KMS-11 (cell line): Measurements from ENCODE around the gene MRGPRD.

ENCODE experiments used
- H2AFZ ChIP-seq: fragments of 200-600 bp; sonication (generic); 2 replicates; pipeline ENCODE4 v1.6.1; 2016; ENCODE audit warnings: antibody characterized with exemption, mixed run types, low read depth
- H3K27ac ChIP-seq: fragments of 200-600 bp; sonication (generic); 2 replicates; pipeline ENCODE4 v1.6.1; 2016; ENCODE audit warnings: mild to moderate bottlenecking, mixed run types
- H3K27me3 ChIP-seq: fragments of 200-600 bp; sonication (generic); 2 replicates; pipeline ENCODE4 v1.6.1; 2017; ENCODE audit warnings: mild to moderate bottlenecking, low read depth, mixed run types, moderate library complexity; ENCODE audit not compliant: insufficient read depth
- H3K36me3 ChIP-seq: fragments of 200-600 bp; sonication (generic); 2 replicates; pipeline ENCODE4 v1.6.1; 2017; ENCODE audit warnings: mild to moderate bottlenecking, mixed run types; ENCODE audit not compliant: insufficient read depth
- H3K4me1 ChIP-seq: fragments of 200-600 bp; sonication (generic); 2 replicates; pipeline ENCODE4 v1.6.1; 2016; ENCODE audit warnings: mild to moderate bottlenecking, low read depth, mixed run types; ENCODE audit not compliant: poor library complexity, severe bottlenecking
- H3K4me2 ChIP-seq: fragments of 200-600 bp; sonication (generic); 2 replicates; pipeline ENCODE4 v1.7.0; 2016; ENCODE audit warnings: mild to moderate bottlenecking, mixed run types
- H3K4me3 ChIP-seq: fragments of 200-600 bp; sonication (generic); IDR thresholded peaks from 2 replicates; pipeline ENCODE4 v1.6.1; 2017; ENCODE audit warnings: low read depth, low read length, mixed read lengths; ENCODE audit not compliant: insufficient read depth
- H3K79me2 ChIP-seq: fragments of 200-600 bp; sonication (generic); 2 replicates; pipeline ENCODE4 v1.6.1; 2016; ENCODE audit warnings: low read depth, mixed run types; ENCODE audit not compliant: insufficient read depth
- H3K9ac ChIP-seq: fragments of 200-600 bp; sonication (generic); 2 replicates; pipeline ENCODE4 v1.6.1; 2016; ENCODE audit warnings: mild to moderate bottlenecking, mixed run types
- H4K20me1 ChIP-seq: fragments of 200-600 bp; sonication (generic); 2 replicates; pipeline ENCODE4 v1.6.1; 2016; ENCODE audit warnings: mild to moderate bottlenecking, mixed run types; ENCODE audit not compliant: insufficient read depth
- CTCF ChIP-seq: fragments of 200-600 bp; sonication (generic); conservative IDR thresholded peaks from 2 replicates; pipeline ENCODE4 v1.6.1; 2017; ENCODE audit warnings: low read depth, mild to moderate bottlenecking, antibody characterized with exemption, low read length, moderate library complexity, mixed read lengths

MRGPRD gene

GRCh38 chr11:68992743-68993255 lies 12.0 kb upstream of the MRGPRD start:
- no peaks in the 10 kb centered on the region for H3K36me3 ChIP-seq
- no peak for TF ChIP-seq CTCF
- no peak overlapping the region for H3K9ac ChIP-seq
- no peaks in the 10 kb centered on the region for H3K79me2 ChIP-seq
- H4K20me1 ChIP-seq, result no peaks in the 10 kb centered on the region
- no peak overlapping the region for H2AFZ ChIP-seq
- no peak overlapping the region for H3K4me3 ChIP-seq
- no peaks in the 10 kb centered on the region for H3K4me1 ChIP-seq
- no peak overlapping the region for H3K27ac ChIP-seq
- peaks cover 16% of the 10 kb centered on the region; the same call in 1 of the 2 replicates for H3K27me3 ChIP-seq
- H3K4me2 ChIP-seq, result no peak overlapping the region

GRCh38 chr11:68990995-68991780 lies 10.4 kb upstream of the MRGPRD start:
- Histone ChIP-seq H2AFZ (no peak overlapping the region), H3K27me3 (peaks cover 16% of the 10 kb centered on the region; the same call in 1 of the 2 replicates), H3K4me3 (no peak overlapping the region), H3K36me3 (no peaks in the 10 kb centered on the region), H3K79me2 (no peaks in the 10 kb centered on the region), H3K4me1 (no peaks in the 10 kb centered on the region), H3K27ac (no peak overlapping the region), H3K4me2 (no peak overlapping the region), H4K20me1 (no peaks in the 10 kb centered on the region), H3K9ac (no peak overlapping the region)
- TF ChIP-seq CTCF, result no peak

DNA sequence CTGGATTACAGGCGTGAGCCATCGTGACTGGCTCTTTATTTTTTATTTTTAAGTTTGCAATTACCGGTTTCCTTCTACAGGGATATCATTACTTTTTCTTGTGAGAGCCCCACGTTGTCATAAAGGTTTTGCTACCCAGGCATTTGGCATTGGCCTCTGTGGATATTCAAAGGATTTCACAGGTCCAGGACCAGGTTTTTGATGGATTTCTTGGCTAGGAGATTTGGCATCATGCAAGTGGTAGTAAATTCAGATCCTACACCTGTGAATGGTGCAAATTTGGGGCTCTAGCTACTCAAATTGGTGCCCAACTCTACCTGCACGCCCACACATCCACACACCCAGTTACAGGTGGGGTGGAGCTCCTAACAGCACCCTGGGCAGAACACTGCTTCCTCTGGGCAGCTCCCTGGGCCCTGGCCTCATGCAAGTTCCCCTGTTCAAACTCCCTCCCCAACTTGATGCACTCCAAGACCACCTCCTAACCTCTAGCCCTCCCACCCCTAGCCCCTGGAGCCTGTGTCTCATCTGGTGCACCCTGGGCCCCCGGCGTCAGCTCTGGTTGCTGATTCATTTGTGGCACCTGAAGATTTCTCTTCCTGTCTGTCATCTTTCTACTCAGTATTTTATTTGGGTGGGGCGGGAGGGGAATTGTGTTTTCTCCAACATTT lies 9.3 kb upstream of the MRGPRD start:
- peaks cover 14% of the 10 kb centered on the region; the same call in 1 of the 2 replicates for H3K27me3 ChIP-seq
- no peaks in the 10 kb centered on the region for H4K20me1 ChIP-seq
- H3K79me2 ChIP-seq, result no peaks in the 10 kb centered on the region
- H3K9ac ChIP-seq, result no peak overlapping the region
- no peak for TF ChIP-seq CTCF
- no peaks in the 10 kb centered on the region for H3K4me1 ChIP-seq
- H3K36me3 ChIP-seq, result no peaks in the 10 kb centered on the region
- H3K27ac ChIP-seq, result no peak overlapping the region
- no peak overlapping the region for H2AFZ ChIP-seq
- H3K4me2 ChIP-seq, result no peak overlapping the region
- H3K4me3 ChIP-seq, result no peak overlapping the region

- no peak overlapping the region for H2AFZ ChIP-seq
- TF ChIP-seq CTCF, result no peak
- H3K9ac ChIP-seq, result no peak overlapping the region
- no peaks in the 10 kb centered on the region for H3K4me1 ChIP-seq
- peaks cover under 1% of the 10 kb centered on the region; the same call in 1 of the 2 replicates for H3K27me3 ChIP-seq
- H3K4me3 ChIP-seq, result no peak overlapping the region
- H3K4me2 ChIP-seq, result no peak overlapping the region
- H3K36me3 ChIP-seq, result no peaks in the 10 kb centered on the region
- H3K27ac ChIP-seq, result no peak overlapping the region; the same call in 1 of the 2 replicates
- no peaks in the 10 kb centered on the region for H4K20me1 ChIP-seq
- H3K79me2 ChIP-seq, result no peaks in the 10 kb centered on the region
Observed at GRCh38 chr11:68988491-68988890, 7.7 kb upstream of the MRGPRD start.
